ENCODE measurements around the gene B3GNT2. TPM values are rescaled to one million over a fixed set of nuclear protein-coding genes. Genes with fewer than 3 reads are reported as not detected.

Gene B3GNT2
- total RNA-seq, 6 experiments from 2014 or later, result 9.1 to 11.0 (median 9.9) TPM

DNA sequence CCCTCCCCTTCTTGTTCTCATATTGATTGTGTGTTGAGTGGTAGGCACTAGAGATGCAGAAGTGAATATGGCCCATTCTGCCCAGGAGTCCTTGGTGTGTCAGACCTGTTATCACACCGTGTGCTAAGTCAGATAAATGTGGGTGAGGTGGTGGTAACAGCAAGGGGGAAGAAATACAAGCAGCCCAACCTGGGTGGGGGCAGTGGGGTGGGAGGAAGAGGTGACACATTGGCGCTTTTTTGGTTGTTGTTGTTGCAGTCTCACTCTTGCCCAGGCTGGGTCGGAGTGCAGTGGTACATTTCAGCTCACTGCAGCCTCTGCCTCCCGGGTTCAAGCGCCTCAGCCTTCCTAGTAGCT lies 12.8 kb downstream of the B3GNT2 start:
- Histone ChIP-seq H3K27ac (no peak overlapping the region), H3K36me3 (no peaks in the 10 kb centered on the region), H3K9me3 (no peaks in the 10 kb centered on the region), H3K27me3 (no peaks in the 10 kb centered on the region), H3K4me3 (no peak overlapping the region), H3K4me1 (peaks cover 0 to 14% (median 2%) of the 10 kb centered on the region in 4 donors)
- TF ChIP-seq, protein P1, sequence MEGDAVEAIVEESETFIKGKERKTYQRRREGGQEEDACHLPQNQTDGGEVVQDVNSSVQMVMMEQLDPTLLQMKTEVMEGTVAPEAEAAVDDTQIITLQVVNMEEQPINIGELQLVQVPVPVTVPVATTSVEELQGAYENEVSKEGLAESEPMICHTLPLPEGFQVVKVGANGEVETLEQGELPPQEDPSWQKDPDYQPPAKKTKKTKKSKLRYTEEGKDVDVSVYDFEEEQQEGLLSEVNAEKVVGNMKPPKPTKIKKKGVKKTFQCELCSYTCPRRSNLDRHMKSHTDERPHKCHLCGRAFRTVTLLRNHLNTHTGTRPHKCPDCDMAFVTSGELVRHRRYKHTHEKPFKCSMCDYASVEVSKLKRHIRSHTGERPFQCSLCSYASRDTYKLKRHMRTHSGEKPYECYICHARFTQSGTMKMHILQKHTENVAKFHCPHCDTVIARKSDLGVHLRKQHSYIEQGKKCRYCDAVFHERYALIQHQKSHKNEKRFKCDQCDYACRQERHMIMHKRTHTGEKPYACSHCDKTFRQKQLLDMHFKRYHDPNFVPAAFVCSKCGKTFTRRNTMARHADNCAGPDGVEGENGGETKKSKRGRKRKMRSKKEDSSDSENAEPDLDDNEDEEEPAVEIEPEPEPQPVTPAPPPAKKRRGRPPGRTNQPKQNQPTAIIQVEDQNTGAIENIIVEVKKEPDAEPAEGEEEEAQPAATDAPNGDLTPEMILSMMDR (IDR thresholded peaks at IDR 0.05), result no peak
- no peak for TF ChIP-seq POLR2A (IDR thresholded peaks at IDR 0.05)
- 50% methylated on average over 1 of the region's 5 CpGs for WGBS (ENCODE audit: insufficient coverage, low coverage, low lambda C conversion rate, missing lambda C conversion rate)
- intact Hi-C loops (cut with DNase I), result no loop called here
- DNase-seq, result no peak
- peak in 2 of 4 donors; percentile 22 to 28 for ATAC-seq

DNA sequence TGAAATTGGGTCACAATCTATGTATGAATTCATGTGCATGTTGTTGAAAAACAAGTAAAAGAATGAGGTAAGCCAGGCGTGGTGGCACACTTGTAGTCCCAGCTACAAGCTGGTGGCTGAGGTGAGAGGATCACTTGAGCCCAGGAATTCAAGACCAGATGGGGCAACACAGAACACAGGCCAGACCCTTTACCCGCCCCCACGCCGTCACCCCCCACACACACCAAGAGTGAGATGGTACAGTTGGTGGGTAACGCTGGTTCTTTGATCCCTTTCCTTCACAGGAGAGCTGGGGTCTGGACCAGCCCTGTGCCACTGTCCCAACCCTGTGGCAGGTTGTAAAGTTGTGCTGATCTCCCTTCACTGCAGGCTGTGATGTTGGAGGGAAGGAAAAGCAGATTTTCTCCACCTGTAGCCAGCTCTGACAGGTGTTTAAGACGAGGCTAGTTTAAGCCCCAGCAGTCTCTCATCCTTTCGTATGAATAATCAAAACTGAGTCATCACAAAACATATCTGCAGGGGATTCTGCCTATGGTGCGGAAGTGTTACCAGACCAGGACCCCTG lies 13.6 kb downstream of the B3GNT2 start:
- H3K36me3 ChIP-seq, result no peaks in the 10 kb centered on the region
- peaks cover 0 to 15% (median 2%) of the 10 kb centered on the region in 4 donors for H3K4me1 ChIP-seq
- TF ChIP-seq, protein P1 (IDR thresholded peaks at IDR 0.05), result no peak
- TF ChIP-seq POLR2A (IDR thresholded peaks at IDR 0.05), result no peak
- H3K4me3 ChIP-seq, result no peak overlapping the region
- no peaks in the 10 kb centered on the region for H3K9me3 ChIP-seq
- no peak overlapping the region for H3K27ac ChIP-seq
- intact Hi-C loops (cut with DNase I), result no loop called here
- no peak for DNase-seq
- H3K27me3 ChIP-seq, result no peaks in the 10 kb centered on the region
- WGBS (ENCODE audit: insufficient coverage, low coverage, low lambda C conversion rate, missing lambda C conversion rate), result 61% methylated on average over 4 of the region's 8 CpGs
- ATAC-seq, result peak in 1 of 4 donors; percentile 21

DNA sequence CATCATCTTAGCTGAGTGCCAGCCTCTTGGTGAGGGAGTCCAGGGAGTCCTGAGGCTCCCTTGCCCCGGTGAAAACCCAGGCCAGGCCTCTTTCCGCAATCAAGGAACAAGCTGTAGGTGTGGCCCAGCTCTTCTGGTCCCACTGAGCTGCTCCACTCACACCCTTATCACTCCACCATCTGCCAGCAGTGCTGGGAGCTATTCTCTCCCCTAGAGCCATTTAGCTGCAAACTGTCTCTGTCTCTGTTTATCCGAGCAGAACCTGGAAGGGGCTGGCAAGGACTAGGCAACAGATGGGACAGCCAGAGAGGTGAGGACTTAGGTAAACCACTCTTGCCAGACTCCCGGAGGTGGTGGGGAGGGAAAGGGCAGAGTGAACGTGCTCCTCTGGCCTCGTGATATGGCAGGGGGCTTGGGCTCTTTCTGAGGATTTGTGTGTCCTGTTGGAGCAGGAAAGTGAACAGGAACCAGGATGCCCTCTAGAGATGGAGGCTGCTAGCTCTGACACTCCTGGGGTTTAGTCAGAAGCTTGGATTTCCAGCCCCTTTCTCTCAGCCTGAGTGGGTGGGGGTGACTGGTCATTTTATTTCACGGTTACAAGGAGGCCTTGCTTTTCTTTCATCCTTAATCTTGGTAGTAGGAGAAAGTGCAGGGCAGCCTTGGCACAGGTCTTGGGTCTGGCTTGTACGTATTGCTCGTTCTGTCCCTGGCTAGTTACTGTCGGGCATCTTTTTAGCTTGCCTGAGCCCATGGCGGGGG lies 19.6 kb downstream of the B3GNT2 start:
- no peak overlapping the region for H3K4me3 ChIP-seq
- no peak for TF ChIP-seq POLR2A (IDR thresholded peaks at IDR 0.05)
- TF ChIP-seq, protein P1 (IDR thresholded peaks at IDR 0.05), result no peak
- ATAC-seq (peak; percentile 8 to 23 (median 12)), DNase-seq (no peak)
- H3K9me3 ChIP-seq, result no peaks in the 10 kb centered on the region
- intact Hi-C loops (cut with DNase I), result no loop called here
- H3K27me3 ChIP-seq, result no peaks in the 10 kb centered on the region
- 47% methylated on average over 6 of the region's 11 CpGs for WGBS (ENCODE audit: insufficient coverage, low coverage, low lambda C conversion rate, missing lambda C conversion rate)
- H3K4me1 ChIP-seq, result peaks cover 0 to 50% (median 8%) of the 10 kb centered on the region in 4 donors
- H3K27ac ChIP-seq, result peak overlapping the region in 1 of 3 donors; percentile 14
- H3K36me3 ChIP-seq, result no peaks in the 10 kb centered on the region

DNA sequence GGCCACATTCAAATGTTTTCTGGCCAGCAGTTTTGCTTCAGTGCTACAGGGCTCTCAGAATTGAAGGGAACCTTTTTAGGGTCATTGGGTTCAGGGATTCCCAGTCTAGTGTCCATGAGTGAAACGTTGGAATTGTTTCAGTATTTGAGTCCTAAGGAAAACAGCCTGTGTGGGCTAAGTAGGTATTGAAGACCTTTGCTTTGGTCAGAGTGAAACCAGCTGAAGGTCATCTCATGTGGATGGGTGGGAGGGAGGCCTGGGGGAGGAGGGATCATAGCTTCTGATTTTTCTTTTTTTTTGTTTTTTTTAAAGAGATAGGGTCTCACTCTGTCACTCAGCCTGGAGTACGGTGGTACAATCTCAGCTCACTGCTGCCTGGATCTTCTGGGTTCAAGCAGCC lies 20.2 kb downstream of the B3GNT2 start:
- TF ChIP-seq, protein P1 (IDR thresholded peaks at IDR 0.05), result no peak
- no peak for TF ChIP-seq POLR2A (IDR thresholded peaks at IDR 0.05)
- ATAC-seq, result peak in 1 of 4 donors; percentile 12
- no peak for DNase-seq
- Histone ChIP-seq H3K9me3 (no peaks in the 10 kb centered on the region), H3K4me1 (peaks cover 0 to 56% (median 8%) of the 10 kb centered on the region in 4 donors), H3K4me3 (no peak overlapping the region), H3K27ac (peak overlapping the region in 2 of 3 donors; percentile 5 to 14), H3K36me3 (no peaks in the 10 kb centered on the region), H3K27me3 (no peaks in the 10 kb centered on the region)
- 44% methylated on average over 2 of the region's 2 CpGs for WGBS (ENCODE audit: insufficient coverage, low coverage, low lambda C conversion rate, missing lambda C conversion rate)
- intact Hi-C loops (cut with DNase I), result no loop called here
